IMR-90 (cell line): ENCODE data around the gene ZNF775. TPM values are rescaled to one million over a fixed set of nuclear protein-coding genes. Genes with fewer than 3 reads are reported as not detected.
A peak's percentile ranks its signal among the peaks of the same experiment; 100 is the strongest.

Experiments used
- ATAC-seq: fragments of 200-7000 bp; cut with Tn5 transposase; 2 replicates; pipeline ENCODE4 v1.9.1; 2020; ENCODE audit warnings: low read depth, mild to moderate bottlenecking, moderate library complexity
- BruUV-seq: library from RNA; stranded (reverse); fragments of 400-500 nt; replicated peaks from 2 replicates; lab custom pipeline; 2021; lab: Mats Ljungman, UMichigan
- CTCF ChIA-PET: fragments of 300-600 bp; formaldehyde crosslinking; extraction: SDS; loops from one replicate; lab custom pipeline; 2021; ENCODE audit warnings: antibody characterized with exemption; lab: Yijun Ruan, JAX
- POLR2A ChIA-PET: fragments of 300-600 bp; sonication (Branson Sonifier 250); formaldehyde crosslinking; loops from one replicate; lab custom pipeline; 2022; ENCODE audit warnings: antibody characterized with exemption; ENCODE audit not compliant: unreplicated experiment; lab: Charles Lee
- DNase-seq: peaks from one replicate; pipeline ENCODE4 v3.0.0; 2013
- H2AFZ ChIP-seq: replicated peaks from 2 replicates; pipeline ENCODE3; 2013; ENCODE audit warnings: low read length, mild to moderate bottlenecking; ENCODE audit not compliant: poor library complexity
- H2AK5ac ChIP-seq: 2 replicates; pipeline ENCODE4 v1.6.1; 2013; ENCODE audit warnings: low read depth, low read length, inconsistent platforms
- H2AK9ac ChIP-seq: replicated peaks from 2 replicates; pipeline ENCODE3; 2013; ENCODE audit warnings: mild to moderate bottlenecking, low read depth, low read length, moderate library complexity; ENCODE audit not compliant: poor library complexity
- H2BK120ac ChIP-seq: 2 replicates; pipeline ENCODE4 v1.6.1; 2013; ENCODE audit warnings: low read depth, low read length, inconsistent platforms
- H2BK15ac ChIP-seq: 3 replicates; pipeline ENCODE4 v1.6.1; 2013; ENCODE audit warnings: low read depth, low read length, inconsistent platforms
- H2BK20ac ChIP-seq: 2 replicates; pipeline ENCODE4 v1.6.1; 2013; ENCODE audit warnings: low read depth, mild to moderate bottlenecking, inconsistent platforms, low read length, moderate library complexity
- H2BK5ac ChIP-seq: 2 replicates; pipeline ENCODE4 v1.6.1; 2013; ENCODE audit warnings: mild to moderate bottlenecking, low read depth, low read length, inconsistent platforms; ENCODE audit not compliant: poor library complexity, severe bottlenecking
- H3K14ac ChIP-seq: replicated peaks from 2 replicates; pipeline ENCODE4 v1.6.1; 2013; ENCODE audit warnings: low read depth, low read length, inconsistent platforms
- H3K18ac ChIP-seq: 2 replicates; pipeline ENCODE4 v1.6.1; 2013; ENCODE audit warnings: low read depth, low read length, control low read depth
- H3K23ac ChIP-seq: 2 replicates; pipeline ENCODE4 v1.6.1; 2013; ENCODE audit warnings: low read depth, low read length, inconsistent platforms
- H3K27ac ChIP-seq: 2 replicates; pipeline ENCODE4 v1.5.1; 2013; ENCODE audit warnings: mild to moderate bottlenecking, control low read depth, low read length; ENCODE audit not compliant: insufficient read depth
- H3K27me3 ChIP-seq: 2 replicates; pipeline ENCODE4 v1.6.1; 2013; ENCODE audit warnings: low read length; ENCODE audit not compliant: control insufficient read depth, insufficient read depth
- H3K36me3 ChIP-seq: 2 replicates; pipeline ENCODE4 v1.6.1; 2013; ENCODE audit warnings: low read length, mixed read lengths; ENCODE audit not compliant: control insufficient read depth, insufficient read depth
- H3K4ac ChIP-seq: 2 replicates; pipeline ENCODE4 v1.6.1; 2013; ENCODE audit warnings: low read depth, low read length, inconsistent platforms
- H3K4me1 ChIP-seq: 2 replicates; pipeline ENCODE4 v1.6.1; 2013; ENCODE audit warnings: low read length, mixed read lengths; ENCODE audit not compliant: control insufficient read depth, insufficient read depth
- H3K4me2 ChIP-seq: 2 replicates; pipeline ENCODE4 v1.6.1; 2013; ENCODE audit warnings: low read depth, mild to moderate bottlenecking, control low read depth, low read length, moderate library complexity
- H3K4me3 ChIP-seq: 2 replicates; pipeline ENCODE4 v1.5.1; 2013; ENCODE audit warnings: low read depth, mild to moderate bottlenecking, control low read depth, low read length, moderate library complexity; ENCODE audit not compliant: insufficient read depth
- H3K56ac ChIP-seq: 2 replicates; pipeline ENCODE4 v1.6.1; 2013; ENCODE audit warnings: low read length, inconsistent platforms; ENCODE audit not compliant: insufficient read depth; ENCODE audit errors: extremely low read depth
- H3K79me1 ChIP-seq, 2 experiments: 2 replicates each; pipeline ENCODE4 v1.6.1; 2013; ENCODE audit warnings: low read length in 2 of 2, inconsistent platforms in 1 of 2, low read depth in 1 of 2
- H3K9ac ChIP-seq: 2 replicates; pipeline ENCODE4 v1.6.1; 2013; ENCODE audit warnings: low read depth, low read length, control low read depth
- H3K9me1 ChIP-seq: 2 replicates; pipeline ENCODE4 v1.6.1; 2013; ENCODE audit warnings: low read length, inconsistent platforms; ENCODE audit not compliant: insufficient read depth
- H3K9me3 ChIP-seq: 2 replicates; pipeline ENCODE4 v1.6.1; 2013; ENCODE audit warnings: low read length; ENCODE audit not compliant: control insufficient read depth, insufficient read depth
- H4K20me1 ChIP-seq: 2 replicates; pipeline ENCODE4 v1.6.1; 2013; ENCODE audit warnings: low read length, inconsistent platforms; ENCODE audit not compliant: insufficient read depth
- H4K5ac ChIP-seq: 2 replicates; pipeline ENCODE4 v1.6.1; 2013; ENCODE audit warnings: mild to moderate bottlenecking, low read depth, low read length, control low read depth
- H4K8ac ChIP-seq, 2 experiments: 2 replicates each; pipeline ENCODE4 v1.6.1; 2013; ENCODE audit warnings: low read depth in 2 of 2, low read length in 2 of 2, control low read depth in 1 of 2, inconsistent platforms in 1 of 2
- H4K91ac ChIP-seq: 2 replicates; pipeline ENCODE4 v1.6.1; 2013; ENCODE audit warnings: low read depth, low read length, inconsistent platforms; ENCODE audit not compliant: insufficient read depth
- BHLHE40 ChIP-seq: fragments of 150-350 bp; IDR thresholded peaks from 2 replicates; pipeline ENCODE4 v1.6.1; 2016; ENCODE audit warnings: mild to moderate bottlenecking, low read depth, low read length
- RCOR1 ChIP-seq: IDR thresholded peaks from 2 replicates; pipeline ENCODE4 v1.6.1; 2012; ENCODE audit warnings: mild to moderate bottlenecking, low read length, improper control_type of control experiment; ENCODE audit not compliant: insufficient replicate concordance
- WGBS, 2 experiments: methylation state at CpG; one replicate each; pipeline versions ENCODE4 v1.1.5 to v1.1.7; 2013; ENCODE audit warnings: missing lambda C conversion rate in 2 of 2; ENCODE audit not compliant: insufficient read length in 1 of 2; ENCODE audit errors: extremely low coverage in 2 of 2; 5-methylcytosine and 5-hydroxymethylcytosine counted together
- dilution Hi-C: fragments of 300-500 bp; cut with HindIII; formaldehyde crosslinking; loops from one replicate; pipeline ENCODE4 v1.14.3; 2018; ENCODE audit warnings: low sequenced_read_pairs; ENCODE audit not compliant: unreplicated experiment
- in situ Hi-C: fragments of 300-500 bp; cut with MboI; formaldehyde crosslinking; loops from 3 replicates; pipeline ENCODE4 v1.14.3; 2019; ENCODE audit warnings: low sequenced_read_pairs, inconsistent platforms, mixed read lengths
- intact Hi-C: fragments of 100-400 bp; cut with micrococcal nuclease; formaldehyde crosslinking; loops from 2 replicates; pipeline ENCODE4 v1.10.0; 2022
- polyA plus RNA-seq, 3 experiments: library from polyadenylated mRNA; depleted of rRNA; stranded (reverse); fragments of >200 nt; gene quantifications; 2 replicates each; pipeline ENCODE4 v1.2.3, GENCODE V29; 2012; ENCODE audit warnings: low replicate concordance in 1 of 3
- total RNA-seq: library from RNA; depleted of rRNA; stranded (reverse); fragments of >200 nt; gene quantifications from 2 replicates; pipeline ENCODE4 v1.2.3, GENCODE V29; 2012

The ZNF775 gene
- total and polyA plus RNA-seq, 2 of the 4 experiments (the other 2 are of a cell fraction), result 1.4 to 2.6 TPM

DNA sequence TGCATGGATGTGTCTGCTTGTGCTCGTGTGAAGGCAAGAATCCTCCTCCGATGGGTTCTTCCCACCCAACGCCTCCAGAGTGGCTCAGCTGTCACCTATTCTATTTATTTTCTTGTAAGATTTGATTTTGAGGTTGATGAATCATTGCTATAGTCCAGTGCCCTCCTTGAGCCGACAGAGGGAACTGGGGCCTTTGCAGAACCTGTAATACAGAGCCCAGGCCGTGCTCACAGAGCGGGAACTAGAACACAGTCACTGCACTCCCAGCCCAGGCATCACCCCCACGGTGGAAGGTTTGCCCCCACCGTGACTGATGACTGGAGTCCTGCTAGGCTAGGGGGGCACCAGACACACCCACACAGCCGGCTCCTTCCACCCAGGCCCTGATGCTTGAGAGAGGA lies 39.7 kb upstream of the ZNF775 start:
- no peaks in the 10 kb centered on the region for H3K79me1 ChIP-seq
- no TSS peak for BruUV-seq
- H2BK5ac ChIP-seq, result no peak overlapping the region
- WGBS, 2 experiments, result 33% methylated on average over 1 of the region's 9 CpGs; no CpG with 5 or more reads in 1 of the 2 experiments
- no peak overlapping the region for H3K23ac ChIP-seq
- H3K18ac ChIP-seq, result peak overlapping the region; percentile 42
- H3K27me3 ChIP-seq, result peaks cover 21% of the 10 kb centered on the region
- peak overlapping the region; percentile 24; the same call in 1 of the 2 replicates for H2BK120ac ChIP-seq
- in situ Hi-C loops, result no loop called here
- DNase-seq (no peak), ATAC-seq (no peak)
- peaks cover 10% of the 10 kb centered on the region for H3K9me3 ChIP-seq
- peaks cover 32% of the 10 kb centered on the region for H3K4me1 ChIP-seq
- peaks cover 11% of the 10 kb centered on the region; the same call in 1 of the 2 replicates for H3K9me1 ChIP-seq
- H4K5ac ChIP-seq, result peak overlapping the region; percentile 2; the same call in 1 of the 2 replicates
- H3K27ac ChIP-seq, result peak overlapping the region; percentile 15; the same call in 1 of the 2 replicates
- 0 out of 2 replicates have a peak, but pooled peaks cover 3% of the 10 kb centered on the region for H4K20me1 ChIP-seq
- no peak overlapping the region for H4K8ac ChIP-seq
- no peak overlapping the region for H3K14ac ChIP-seq
- no peak overlapping the region for H3K56ac ChIP-seq
- H2AFZ ChIP-seq, result no peak overlapping the region
- H3K4me2 ChIP-seq, result peak overlapping the region; percentile 68; the same call in 1 of the 2 replicates
- dilution Hi-C loops, result no loop called here
- intact Hi-C loops, result no loop called here
- ChIA-PET CTCF (interaction anchor here (0.6 to 0.9 kb wide), 2 partner anchors 16 to 38 kb away, joined by 4 read pairs; no protein-coding TSS in a partner anchor), POLR2A (no interaction called here)
- H4K91ac ChIP-seq, result peak overlapping the region; percentile 1; the same call in 1 of the 2 replicates
- no peak overlapping the region for H3K9ac ChIP-seq
- H2AK5ac ChIP-seq, result 0 out of 2 replicates have a peak overlapping the region, but pooled peaks have one; percentile 8
- H3K4me3 ChIP-seq, result no peak overlapping the region; the same call in 1 of the 2 replicates
- H2BK15ac ChIP-seq, result no peak overlapping the region
- TF ChIP-seq BHLHE40 (0 out of 2 replicates have a peak, but pooled peaks have one; percentile 27), RCOR1 (no peak)
- H2BK20ac ChIP-seq, result peak overlapping the region; percentile 31
- H2AK9ac ChIP-seq, result peak overlapping the region; percentile 5
- no peaks in the 10 kb centered on the region for H3K36me3 ChIP-seq
- H3K4ac ChIP-seq, result peak overlapping the region; percentile 46; the same call in 1 of the 2 replicates
